Putamen (tissue), 1 donor: ENCODE data around the gene FHOD3.

Experiments used
- DNase-seq: peaks from one replicate; pipeline ENCODE4 v3.0.0-alpha.2; 2016; ENCODE audit warnings: low spot score

The FHOD3 gene

GRCh38 chr18:36522509-36522908, 225.0 kb downstream of the FHOD3 start:
- no peak for DNase-seq

DNA sequence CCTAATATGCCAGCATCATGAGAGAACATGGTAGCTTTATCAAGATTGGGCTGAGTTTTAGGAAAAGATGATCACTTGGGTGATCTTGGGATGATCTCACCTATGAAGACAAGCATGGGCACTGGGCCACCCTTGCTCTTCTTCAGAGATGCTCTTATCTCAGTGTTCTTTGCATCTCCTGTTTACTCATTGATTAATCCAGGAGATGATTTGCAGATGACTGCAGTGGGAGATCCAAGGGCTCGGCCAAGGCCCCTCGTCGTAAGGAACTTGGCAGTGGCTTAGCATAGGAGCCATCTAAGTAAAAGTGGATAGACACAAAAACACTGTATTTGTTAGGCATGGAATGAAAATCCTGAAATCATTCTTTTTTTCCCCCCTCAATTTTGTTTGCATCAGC, 228.4 kb downstream of the FHOD3 start:
- no peak for DNase-seq

DNA sequence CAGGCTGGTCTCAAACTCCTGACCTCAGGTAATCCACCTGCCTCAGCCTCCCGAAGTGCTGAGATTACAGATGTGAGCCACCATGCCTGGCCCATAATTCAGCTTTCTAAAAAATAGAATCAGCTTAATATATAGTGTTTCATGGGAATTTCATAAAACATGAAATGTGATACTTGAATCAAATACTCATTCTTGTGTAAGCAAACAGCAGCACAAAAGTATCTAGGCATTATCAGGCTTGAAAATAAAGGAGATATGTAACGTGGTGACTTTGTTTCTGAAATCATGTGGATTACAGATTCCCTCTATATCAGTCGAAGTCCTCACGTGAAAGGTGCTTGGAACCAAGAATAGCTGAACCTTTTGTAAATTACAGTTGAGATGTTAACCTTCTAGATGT, 229.1 kb downstream of the FHOD3 start:
- no peak for DNase-seq

GRCh38 chr18:36527051-36527450, 229.5 kb downstream of the FHOD3 start:
- DNase-seq: no peak

GRCh38 chr18:36527740-36528455, 230.4 kb downstream of the FHOD3 start:
- no peak for DNase-seq

DNA sequence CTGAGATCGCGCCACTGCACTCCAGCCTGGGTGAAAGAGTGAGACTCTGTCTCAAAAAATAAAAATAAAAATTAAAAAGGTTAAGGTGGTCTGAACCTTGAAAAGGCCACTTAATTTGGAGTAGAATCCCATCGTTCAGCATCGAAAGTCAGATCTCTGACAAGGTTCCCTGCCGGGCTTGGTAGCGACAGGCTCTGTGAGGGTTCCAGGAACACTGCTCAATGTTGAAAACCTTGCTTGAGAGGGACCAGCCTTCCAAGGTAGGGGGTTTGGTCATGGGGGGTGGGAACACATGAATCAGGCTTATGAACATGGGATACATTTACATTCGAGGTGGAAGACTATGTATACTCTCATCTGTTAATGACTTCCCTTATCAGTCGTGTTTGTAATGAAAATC, 232.2 kb downstream of the FHOD3 start:
- DNase-seq: no peak

GRCh38 chr18:36530676-36531405, 233.3 kb downstream of the FHOD3 start:
- no peak for DNase-seq

DNA sequence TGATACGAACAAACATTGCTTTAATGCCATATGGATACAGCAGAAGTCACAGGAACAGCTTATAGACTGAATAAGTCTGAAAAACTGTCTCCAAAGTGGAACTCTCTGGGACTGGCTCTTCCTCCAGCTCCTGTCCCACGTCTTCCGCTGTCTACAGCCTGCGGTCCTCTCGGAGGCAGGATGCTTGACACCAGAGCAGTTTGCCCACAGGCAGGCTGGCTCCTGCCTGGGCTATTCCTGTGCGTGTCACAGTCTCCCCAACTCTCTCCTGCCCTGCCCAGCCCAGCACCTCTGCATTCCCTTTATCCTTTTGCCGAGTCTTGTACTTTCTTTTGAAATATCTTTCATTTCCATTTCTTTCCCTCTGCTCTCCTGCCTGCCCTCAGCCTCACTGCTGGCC, 234.1 kb downstream of the FHOD3 start:
- no peak for DNase-seq

DNA sequence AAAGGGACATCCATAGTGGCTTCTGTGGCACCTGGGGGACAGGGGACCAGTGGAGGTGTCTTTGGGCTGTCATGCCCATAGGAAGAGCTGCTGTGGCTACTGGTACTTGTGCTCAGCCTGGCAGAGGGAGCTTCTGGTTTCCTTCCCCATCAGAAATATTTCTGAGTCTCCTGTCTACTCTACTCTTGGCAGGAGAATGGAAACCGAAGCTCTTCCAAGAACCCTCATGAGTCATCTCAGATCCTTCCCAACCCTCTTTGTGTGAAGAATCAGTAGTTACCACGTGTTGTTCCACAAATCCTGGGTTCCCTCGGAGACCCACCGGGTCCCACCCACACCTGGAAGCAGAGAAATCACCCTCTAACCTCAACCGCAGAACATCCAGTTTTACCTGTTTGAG, 234.9 kb downstream of the FHOD3 start:
- no peak for DNase-seq

- no peak for DNase-seq
These were observed 235.3 kb downstream of the FHOD3 start for GRCh38 chr18:36532815-36533214.

GRCh38 chr18:36533446-36534153, 236.1 kb downstream of the FHOD3 start:
- DNase-seq: no peak

- no peak for DNase-seq
These were observed 236.7 kb downstream of the FHOD3 start for GRCh38 chr18:36534154-36534688.

- no peak for DNase-seq
These were observed 237.9 kb downstream of the FHOD3 start for GRCh38 chr18:36535202-36535935.

DNA sequence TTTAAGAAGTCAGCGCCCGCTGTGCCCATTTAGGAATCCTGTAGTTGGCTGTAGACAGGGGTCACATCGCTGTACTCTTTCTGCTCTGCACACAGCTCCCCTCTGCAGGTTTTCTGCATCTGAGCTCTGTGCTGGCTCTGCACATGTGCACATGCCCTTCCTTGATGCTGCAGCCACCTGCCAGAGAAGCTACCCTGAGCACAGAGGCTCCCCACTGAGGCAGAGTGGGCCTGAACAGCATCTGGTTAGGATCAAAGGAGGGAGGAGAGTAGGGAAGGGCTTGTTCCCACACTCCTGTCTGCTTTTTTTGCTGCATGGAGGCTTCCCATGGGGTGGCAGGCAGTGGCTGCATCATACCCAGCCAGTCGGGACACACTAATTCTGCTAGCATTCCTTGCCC, 238.9 kb downstream of the FHOD3 start:
- DNase-seq: no peak

- DNase-seq: no peak
These were observed 239.8 kb downstream of the FHOD3 start for GRCh38 chr18:36537289-36537688.

GRCh38 chr18:36539674-36540231, 242.2 kb downstream of the FHOD3 start:
- DNase-seq: no peak

DNA sequence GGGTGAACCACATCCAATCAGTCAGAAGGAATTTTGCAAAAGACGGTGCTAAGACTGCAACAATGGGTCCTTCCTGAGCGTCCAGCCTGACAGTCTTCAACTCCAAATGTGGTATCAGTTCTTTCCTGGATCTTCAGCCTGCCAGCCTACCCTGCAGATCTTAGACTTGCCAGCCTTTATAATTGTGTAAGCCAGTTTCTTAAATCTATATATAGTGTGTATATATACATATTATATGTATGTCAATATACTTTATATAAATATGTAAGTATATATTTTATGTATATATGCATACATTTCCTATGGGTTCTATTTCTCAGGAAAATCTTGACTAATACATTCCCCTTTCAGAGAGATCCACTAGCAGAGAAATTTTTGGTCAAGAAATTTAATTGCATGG, 245.5 kb downstream of the FHOD3 start:
- DNase-seq: no peak

DNA sequence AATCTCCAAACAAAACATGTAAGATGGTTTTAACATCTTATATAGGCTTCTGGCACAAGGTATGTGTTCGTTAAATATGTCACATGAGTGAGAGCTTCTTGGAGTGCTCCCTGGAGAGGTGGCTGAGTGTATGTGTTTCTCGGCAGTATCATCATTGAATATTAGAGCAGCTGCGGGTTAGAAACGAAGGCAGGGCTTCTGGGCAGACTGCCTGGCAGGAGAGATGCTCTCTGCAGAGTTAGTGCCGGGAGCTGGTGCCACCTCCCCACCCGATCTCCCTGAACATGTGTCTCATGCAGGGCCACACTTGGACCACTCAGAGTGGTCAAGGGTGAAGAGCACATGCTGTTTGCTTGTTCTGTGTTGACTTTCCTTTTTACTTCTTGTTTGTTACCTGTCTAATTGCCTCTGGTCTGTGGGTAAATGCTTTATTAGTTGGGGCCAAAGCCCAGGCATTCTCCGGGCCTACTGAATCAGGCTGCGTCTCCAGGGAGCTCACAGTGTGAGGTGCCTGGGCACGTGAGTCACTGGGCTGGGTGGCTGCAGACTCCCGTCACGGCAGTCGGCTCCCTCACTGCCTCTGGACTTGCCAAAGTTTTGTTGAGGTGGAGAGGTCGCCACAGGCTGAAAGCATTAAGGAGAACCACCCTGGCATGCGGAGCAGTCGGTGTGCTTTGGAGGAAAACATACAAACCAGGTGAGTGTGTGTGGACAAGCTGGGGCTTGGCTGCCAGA, 246.6 kb downstream of the FHOD3 start:
- DNase-seq: no peak

GRCh38 chr18:36545821-36546427, 248.4 kb downstream of the FHOD3 start:
- DNase-seq: no peak

DNA sequence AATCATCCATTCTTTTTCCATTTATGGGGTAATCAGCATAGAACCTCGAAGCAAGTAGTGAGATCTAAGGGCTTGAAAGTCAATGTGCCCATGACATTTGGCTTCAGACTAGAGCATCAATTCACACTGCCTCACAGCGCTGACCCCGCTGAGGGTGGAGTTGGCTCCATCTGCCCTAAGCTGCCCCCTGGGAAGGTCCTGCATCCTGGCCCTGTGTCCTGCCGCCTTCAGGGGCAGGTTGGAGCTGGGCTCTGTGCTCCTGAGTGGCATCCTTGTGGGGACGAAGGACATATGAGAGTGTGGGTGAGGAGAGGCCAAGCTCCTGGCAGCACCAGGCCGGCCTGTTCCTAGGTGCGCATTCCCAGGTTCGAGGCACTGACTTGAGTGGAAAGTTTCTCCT, 249.4 kb downstream of the FHOD3 start:
- DNase-seq: no peak

- no peak for DNase-seq
These were observed 250.0 kb downstream of the FHOD3 start for GRCh38 chr18:36547544-36547943.
